ENCODE measurements around the gene RLIM.
"Not testable (repeated sequence)": the region's sequence is repeated elsewhere in the genome, so short reads cannot be mapped to it uniquely, and the experiment has no call there.

Gene RLIM

DNA sequence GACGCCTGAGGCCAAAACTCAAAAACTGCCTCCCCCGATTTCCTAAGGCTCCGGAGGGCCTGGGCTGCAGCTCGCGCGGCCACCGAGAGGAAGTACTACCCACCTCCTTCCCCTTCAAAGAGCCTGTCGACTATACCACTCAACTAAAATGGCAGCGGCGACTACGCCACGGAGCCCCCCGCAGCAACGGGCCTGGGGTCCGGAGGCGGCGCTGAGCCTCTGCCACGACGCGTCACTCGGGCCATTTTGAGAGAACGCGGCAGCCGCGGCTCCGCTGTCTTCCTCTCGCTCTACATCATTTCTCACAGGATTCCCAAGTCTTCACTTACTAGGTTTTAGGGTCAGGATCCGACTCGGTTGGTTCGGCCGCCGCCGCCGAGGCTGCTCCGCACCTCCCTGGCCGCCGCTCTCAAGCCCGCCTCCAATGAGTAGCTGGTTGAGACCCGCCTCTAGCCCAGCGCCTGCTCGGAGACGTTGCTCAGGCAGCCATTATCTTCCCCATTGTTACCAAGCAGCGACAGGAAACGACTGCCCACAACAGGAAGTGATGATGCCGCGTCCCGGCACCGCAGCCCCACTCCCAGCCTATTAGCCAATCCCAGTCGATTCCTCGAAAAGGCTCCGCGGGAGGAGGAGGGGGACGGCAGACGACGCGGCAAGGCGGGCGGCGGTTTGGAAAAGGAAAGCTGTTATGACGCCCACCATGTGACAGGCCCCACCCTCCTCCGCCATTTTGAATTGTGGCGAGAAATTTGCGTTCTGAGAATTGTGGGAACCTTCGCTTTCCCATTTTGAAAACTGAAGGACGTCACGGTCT is at the start of gene RLIM:
RLIM (minus strand) TSS at position 532 of the 817 bp plus-strand sequence. CDS start 18,647 bp downstream, outside the sequence.
- DNase-seq: peak; percentile 96

GRCh38 chrX:74656079-74656745 is 41.8 kb upstream of the RLIM start:
- no peak for DNase-seq

DNA sequence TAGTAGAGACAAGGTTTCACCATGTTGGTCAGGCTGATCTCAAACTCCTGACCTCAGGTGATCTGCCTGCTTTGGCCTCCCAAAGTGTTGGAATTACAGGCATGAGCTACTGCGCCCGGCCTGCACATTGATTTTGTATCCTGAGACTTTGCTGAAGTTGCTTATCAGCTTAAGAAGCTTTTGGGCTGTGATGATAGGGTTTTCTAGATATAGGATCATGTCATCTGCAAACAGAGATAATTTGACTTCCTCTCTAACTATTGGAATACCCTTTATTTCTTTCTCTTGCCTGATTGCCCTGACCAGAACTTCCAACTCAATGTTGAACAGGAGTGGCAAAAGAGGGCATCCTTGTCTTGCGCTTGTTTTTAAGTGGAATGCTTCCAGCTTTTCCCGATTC is 40.5 kb upstream of the RLIM start:
- DNase-seq: not testable (repeated sequence)

- DNase-seq: no peak
These were observed 22.4 kb upstream of the RLIM start for GRCh38 chrX:74636749-74637314.

- DNase-seq: peak; percentile 46
These were observed 893 bp downstream of the RLIM start for GRCh38 chrX:74613370-74614092.

- DNase-seq: no peak
These were observed 7.6 kb downstream of the RLIM start for GRCh38 chrX:74606799-74607198.

DNA sequence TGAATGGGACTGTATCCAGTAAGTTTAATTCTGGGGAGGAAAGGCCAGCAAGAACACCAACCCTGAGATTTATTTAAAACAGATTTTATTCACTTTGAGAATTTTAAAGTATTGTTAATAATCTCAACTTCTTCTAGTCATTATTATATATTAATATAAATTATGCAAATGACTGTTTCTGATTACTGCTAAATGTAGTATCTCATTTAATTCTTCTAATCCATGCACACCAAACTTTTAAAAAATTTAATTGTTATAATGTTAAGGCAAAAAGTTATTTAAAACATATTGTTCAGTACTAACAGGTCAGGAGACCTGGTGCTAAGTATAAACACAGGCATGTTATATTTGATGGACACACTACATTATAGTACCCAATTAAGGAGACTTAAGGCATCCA is 8.1 kb downstream of the RLIM start:
- DNase-seq: no peak

DNA sequence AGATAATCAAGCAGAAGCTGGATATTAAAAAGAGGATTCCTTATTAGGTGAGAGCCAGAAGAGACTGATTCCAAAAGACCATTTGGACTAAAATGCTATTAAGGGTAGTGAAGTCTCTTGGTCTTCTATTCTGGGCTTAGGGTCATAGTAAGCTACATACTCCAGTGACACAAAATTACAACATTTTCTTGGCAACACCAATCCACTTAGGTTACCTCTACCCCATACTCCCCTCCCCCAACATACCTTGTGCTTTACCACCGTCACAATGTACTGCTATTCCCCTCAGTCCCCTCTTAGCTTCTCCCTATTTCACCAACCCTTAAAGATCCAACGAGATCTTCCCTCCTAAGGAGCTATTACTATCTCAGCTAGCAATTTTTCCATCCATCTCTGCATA is 11.4 kb downstream of the RLIM start:
- DNase-seq: no peak

DNA sequence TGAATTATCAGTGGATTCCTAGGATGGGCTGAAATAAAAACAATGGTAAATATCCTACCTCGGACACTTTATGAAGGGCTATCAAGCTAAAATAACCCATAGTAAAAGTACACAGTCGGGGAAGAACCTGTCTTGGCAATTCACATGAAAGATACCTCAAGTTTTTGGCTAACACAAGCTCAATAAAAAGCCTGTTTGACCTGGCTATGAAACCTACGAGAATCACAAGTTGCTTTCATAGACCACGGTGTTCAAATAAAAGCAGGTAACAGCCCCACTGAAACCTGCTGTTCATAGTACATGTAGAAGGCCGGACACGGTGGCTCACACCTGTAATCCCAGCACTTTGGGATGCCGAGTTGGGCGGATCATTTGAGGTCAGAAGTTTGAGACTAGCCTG is 12.3 kb downstream of the RLIM start:
- no peak for DNase-seq

DNA sequence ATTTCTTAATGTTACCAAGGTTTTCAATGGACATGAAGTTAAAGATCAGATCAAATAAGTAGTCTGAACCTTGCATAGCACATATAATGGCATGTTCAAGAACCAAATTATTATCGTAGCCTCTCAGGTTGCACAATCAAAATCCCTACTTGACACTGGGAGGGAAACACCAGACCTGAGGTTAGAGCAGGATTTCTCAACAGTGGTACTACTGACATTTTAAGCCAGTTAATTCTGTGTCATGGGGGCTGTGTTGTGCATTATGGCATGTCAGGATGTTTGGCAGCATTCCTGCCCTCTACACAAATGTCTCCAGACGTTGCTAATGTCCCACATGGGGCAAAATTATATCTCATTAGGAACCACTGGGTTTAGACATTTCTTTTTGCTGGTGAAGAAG is 20.8 kb downstream of the RLIM start:
- DNase-seq: no peak

GRCh38 chrX:74585766-74586165 is 28.7 kb downstream of the RLIM start:
- DNase-seq: no peak

GRCh38 chrX:74579597-74580198 is 34.7 kb downstream of the RLIM start:
- no peak for DNase-seq

GRCh38 chrX:74578137-74578536 is 36.3 kb downstream of the RLIM start:
- DNase-seq: no peak

- no peak for DNase-seq
These were observed 57.0 kb downstream of the RLIM start for GRCh38 chrX:74557378-74557777.

DNA sequence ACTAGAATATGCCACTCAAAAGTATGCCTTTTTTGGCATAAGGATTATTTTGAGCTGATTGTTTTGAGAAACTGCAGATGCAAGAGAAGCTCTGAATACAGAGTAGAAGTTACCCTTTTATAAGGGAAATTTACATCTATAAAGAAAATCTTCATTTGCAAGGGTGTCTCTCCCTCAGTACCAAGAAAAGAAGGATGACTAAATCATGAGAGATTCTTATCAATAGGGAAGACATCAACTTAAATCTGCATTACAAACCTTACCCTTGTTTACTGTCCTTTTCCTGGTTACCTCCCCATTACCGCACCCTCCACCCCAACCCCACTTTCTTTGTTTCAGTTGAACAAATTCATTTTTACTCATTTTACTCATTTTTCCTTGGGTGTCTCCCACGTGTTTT is 62.5 kb downstream of the RLIM start:
- no peak for DNase-seq

- peak; percentile 63 for DNase-seq
These were observed 64.1 kb downstream of the RLIM start for GRCh38 chrX:74550295-74550802.

DNA sequence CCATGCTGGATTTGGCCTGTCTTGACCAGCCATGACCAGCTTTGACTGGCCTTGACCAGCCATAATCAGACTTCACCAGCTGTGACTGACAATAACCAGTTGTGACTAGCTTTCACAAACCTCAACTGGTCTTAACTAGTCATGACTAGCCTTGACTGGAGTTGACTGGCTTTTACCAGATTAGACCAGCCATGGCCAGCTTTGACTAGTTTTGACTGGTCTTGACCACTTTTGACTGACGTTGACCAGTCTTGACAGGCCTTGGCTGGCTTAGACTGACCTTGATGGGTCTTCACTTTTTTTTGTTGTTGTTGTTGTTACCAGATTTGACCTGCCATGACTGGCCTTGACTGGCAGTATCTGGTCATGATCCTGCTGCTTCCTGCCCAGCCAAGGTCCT is 67.4 kb downstream of the RLIM start:
- DNase-seq: no peak

GRCh38 chrX:74545880-74546523 is 68.4 kb downstream of the RLIM start:
- no peak for DNase-seq

DNA sequence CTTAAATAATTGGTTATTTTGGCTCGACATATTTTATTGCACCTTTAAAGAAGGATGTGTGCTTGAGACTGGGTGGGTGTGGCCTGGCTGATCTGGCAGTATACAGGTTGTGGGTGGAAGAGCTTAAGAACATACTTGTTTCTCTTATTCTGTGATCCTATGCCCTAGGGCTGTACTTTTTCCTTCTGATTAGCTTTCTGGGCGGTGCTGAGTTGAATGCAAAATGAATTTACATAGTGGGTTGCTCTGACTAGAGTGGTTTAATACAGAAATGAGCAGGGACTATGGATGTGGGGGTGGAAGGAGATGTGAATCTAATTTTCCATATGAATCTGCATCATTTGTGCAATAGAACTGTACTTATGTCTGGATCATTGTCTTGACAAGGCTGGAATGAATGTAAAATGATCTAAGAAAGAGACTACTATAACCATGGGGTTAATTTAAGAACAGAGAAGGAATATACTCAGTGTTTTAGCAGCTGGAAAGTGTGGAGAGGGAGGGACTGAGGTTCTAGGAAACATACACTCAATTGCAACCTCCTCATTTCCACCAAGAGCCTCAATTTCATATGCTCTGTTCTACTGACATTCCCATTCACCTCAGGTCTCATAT is 73.7 kb downstream of the RLIM start:
- DNase-seq: no peak

DNA sequence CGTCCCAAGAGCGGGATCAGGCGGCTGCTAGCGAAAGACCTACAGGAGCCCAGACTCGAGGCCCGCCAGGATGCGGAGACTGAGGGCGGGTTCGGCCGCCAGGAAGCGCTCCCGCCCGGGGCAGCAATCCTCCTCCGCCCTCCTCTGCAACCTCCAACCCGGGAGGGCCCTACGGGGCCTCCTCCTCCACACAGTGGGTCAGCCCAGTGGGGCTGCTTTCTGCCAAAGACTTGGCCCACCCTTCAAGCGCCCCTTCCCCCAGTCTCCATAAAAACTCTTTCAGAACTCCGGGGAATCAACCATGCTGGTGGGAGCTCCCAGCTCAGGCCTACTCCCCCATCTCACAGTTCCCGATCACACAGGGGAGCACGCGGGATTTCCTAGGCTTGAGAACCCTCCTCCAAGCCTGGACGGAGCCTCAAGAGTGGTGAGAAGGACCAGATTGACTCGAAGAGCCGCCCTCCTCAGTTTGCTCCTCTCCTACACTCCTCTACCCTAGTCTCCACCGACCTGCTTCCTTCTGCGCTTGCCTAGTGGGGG is 77.5 kb downstream of the RLIM start:
- DNase-seq: peak; percentile 28

DNA sequence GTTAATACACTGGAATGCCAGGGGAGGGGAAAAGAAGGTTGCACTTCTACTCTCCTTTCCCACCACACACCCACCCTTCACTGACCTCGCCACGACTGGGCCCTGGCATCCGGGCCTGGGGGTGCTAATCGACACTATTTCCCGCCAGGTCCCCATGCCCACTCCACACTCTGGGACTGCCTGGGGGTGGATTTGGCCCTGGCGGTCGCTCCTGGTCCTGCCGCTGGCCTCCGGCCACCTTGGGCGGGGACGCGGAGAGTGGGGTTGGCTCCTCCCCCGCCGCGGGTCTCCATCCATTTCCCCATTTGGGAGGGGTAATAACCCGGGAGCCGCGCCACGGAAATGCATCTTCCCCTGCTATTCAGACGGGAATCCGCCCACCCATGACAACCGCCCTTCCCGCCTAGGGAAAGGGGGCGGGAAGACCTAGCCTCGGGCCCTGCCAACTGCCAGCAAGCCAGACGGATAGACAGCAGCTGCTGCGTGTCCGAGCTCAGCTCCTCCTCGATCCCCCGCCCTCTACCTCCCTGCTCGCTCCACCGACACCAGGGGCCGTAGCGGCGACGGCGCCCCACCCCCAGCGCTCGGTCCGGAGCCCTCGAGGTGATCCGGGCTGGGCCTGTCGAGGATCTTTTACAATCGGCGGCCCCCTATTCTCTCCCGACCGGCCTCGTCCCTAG is 78.1 kb downstream of the RLIM start:
- peak; percentile 89 for DNase-seq

Measured in NCI-H146 (cell line).